NCI-H524 (cell line): Measurements from ENCODE around the gene RAB3GAP2.
"Not testable (repeated sequence)": the region's sequence is repeated elsewhere in the genome, so short reads cannot be mapped to it uniquely, and the experiment has no call there.

Experiments used
- DNase-seq, 2 experiments: peaks; one replicate each; lab custom pipeline; 2025; lab: John Stamatoyannopoulos, UW

Gene RAB3GAP2

DNA sequence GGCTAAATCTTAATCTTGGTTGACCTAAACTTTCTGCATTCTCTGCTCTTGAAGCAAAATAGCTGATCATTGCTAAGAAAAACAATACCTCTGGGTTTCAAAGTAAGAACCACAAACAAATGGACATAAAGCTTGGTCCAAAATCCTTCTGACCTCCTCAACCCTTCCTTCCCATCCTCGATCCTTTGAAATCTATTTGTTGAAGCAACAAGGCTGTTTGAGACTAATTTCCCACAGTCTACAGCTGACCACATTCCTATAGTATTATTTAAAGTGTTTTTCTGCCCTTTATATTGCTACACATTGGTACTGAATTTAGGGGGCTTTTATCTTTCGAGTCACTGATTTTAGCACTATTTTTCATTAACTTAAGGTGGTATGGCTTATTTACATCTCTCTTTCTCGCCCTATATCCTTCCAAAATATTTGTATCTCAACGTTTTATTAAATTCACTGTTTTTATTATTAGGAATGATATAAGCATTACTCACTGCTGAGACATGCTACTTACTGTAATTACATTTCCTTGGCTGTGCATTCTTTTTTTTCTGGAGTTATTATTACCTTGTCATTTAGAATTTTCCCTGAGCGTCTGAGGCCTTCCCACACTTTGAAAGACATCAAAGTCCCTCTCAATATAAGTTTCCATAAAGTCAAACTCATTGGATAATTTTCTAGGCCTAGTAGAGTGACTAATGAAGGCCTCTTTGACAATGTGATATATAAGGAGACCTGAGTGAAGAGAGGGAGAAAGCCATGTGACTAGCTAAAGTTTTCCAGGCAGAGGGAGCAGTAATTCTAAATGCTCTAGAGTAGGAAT lies 73.9 kb downstream of the RAB3GAP2 start:
- DNase-seq = no peak

GRCh38 chr1:220195701-220196100 lies 76.6 kb downstream of the RAB3GAP2 start:
- DNase-seq = no peak

DNA sequence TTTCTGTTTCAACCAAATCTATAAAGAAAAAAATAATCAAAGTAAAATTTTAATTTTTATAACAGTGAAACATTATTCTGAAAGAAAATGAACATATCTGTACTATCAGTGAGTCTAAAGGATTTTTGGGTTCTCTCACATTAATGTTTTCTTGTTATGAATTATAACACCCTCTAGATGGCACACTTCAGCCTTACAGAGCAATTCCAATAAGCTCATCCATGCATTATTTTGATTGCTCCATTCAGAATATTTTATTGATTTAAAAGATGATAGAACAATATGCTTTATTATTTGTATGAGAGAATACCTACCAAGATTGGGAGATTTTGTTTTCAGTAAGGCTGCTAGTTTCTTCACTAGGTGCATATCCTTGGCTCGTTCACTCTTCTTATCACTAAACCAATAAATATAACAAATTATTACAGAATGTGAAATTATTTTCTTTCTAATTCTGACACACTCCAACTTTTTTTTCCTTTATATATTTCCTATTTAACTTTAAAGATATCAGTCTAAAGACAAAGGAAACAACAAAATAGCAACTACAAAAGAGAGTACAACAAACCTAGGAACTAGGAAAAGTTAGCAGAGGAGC lies 82.4 kb downstream of the RAB3GAP2 start:
- peak; percentile 2 to 41 for DNase-seq

DNA sequence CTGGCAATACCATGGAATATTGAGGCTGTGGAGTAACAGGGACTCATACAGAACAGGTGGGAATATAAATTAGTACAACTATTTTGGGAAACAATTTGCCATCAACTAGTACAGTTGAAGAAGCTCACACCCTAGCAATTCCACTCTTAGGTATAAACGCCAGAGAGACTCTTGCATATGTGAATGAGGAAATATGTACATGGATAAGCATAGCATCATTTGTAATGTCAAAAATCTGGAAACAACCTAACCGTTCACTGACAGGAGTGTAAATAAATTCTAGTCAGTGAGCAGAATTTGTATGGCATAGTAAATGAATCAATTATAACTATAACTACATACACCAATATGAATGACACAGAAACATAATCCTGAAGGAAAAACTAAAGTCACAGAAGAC lies 83.7 kb downstream of the RAB3GAP2 start:
- DNase-seq = no peak

DNA sequence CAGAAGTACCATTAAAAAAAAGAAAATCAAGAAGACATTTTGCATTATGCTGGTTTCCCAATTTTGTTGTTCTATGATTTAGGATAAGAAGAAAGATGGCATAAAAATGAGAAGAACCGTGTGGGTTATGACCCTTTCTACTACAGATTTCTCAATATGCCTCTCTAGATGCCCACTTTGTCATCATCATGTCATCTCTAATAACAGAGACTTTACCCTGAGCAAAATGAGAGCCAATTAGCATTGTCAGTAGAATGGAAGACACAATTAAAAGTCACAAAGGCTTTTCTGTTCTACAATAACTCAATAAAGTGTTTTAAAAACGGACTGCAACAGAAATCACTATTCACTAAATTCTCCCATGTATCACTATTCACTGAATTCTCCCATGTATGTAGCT lies 85.5 kb downstream of the RAB3GAP2 start:
- DNase-seq = no peak

DNA sequence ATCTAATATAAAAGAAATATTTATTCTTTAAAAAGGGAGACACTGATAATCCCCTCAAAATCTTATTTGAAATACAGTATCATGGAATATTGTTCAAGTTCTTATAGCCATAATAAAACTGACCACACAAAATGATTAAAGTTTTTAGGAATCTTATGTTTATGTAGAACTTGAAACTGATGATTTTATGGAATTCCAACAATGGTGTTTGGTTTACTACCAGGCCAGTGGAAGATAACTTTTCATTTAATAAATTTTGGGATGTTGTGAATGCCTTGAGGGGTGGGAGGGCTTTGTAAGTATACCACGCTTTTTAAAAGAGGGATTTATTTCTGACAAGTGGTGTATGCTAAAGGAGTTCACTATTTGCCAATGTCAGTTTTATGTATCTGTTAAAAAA lies 87.7 kb downstream of the RAB3GAP2 start:
- DNase-seq = no peak

GRCh38 chr1:220182656-220183055 lies 89.6 kb downstream of the RAB3GAP2 start:
- no peak for DNase-seq

GRCh38 chr1:220182111-220182510 lies 90.1 kb downstream of the RAB3GAP2 start:
- no peak for DNase-seq

DNA sequence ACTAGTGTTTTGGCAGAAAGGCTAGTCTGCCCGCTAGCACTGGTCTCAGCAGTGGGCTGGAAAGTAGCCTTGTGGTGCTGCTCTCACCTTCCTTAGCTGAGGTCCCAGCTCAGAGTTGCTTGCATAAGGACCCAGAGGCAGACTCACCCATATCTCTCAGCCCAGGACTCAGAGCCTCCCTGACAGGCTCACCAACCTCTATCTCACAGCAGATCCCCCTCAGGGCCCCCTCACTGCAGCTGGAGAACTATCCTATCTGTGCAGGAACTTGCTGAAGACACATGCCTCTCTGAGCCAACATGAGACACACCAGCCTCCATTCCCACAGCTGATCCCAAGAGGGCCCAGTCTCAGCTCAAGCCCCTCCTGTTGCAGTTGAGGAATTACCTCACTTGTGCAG lies 95.7 kb downstream of the RAB3GAP2 start:
- no peak for DNase-seq

- no peak for DNase-seq
Observed at GRCh38 chr1:220170836-220171526, 101.3 kb downstream of the RAB3GAP2 start.

DNA sequence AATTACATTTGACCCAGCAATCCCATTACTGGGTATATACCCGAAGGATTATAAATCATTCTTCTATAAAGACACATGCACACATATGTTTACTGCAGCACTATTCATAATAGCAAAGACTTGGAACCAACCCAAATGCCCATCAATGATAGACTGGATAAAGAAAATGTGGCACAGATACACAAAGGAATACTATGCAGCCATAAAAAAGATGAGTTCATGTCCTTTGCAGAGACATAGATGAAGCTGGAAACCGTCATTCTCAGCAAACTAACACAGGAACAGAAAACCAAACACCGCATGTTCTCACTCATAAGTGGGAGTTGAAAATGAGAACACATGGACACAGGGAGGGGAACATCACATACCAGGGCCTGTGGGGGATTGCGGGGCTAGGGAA lies 102.4 kb downstream of the RAB3GAP2 start:
- not testable (repeated sequence) for DNase-seq

- DNase-seq = no peak
Observed at GRCh38 chr1:220166853-220167252, 105.4 kb downstream of the RAB3GAP2 start.

GRCh38 chr1:220164517-220164916 lies 107.7 kb downstream of the RAB3GAP2 start:
- no peak for DNase-seq

DNA sequence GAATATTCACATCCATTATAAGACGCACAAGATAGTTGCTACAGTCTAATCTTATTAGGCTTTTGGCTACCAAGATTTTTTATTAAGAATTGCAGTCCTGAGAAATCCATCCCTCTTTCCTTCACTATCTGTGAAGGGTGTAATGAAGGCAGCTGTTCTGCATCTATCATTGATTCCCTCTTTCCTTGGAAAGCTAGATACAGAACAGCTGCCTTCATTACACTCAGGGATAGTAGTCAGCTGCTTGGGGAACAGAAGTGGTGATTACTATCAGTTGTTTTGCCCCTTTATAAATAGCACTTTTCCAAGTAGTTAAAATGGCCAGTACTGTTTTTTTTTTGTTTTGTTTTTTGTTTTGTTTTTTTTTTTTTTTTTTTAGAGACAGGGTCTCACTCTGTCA lies 108.1 kb downstream of the RAB3GAP2 start:
- no peak for DNase-seq

DNA sequence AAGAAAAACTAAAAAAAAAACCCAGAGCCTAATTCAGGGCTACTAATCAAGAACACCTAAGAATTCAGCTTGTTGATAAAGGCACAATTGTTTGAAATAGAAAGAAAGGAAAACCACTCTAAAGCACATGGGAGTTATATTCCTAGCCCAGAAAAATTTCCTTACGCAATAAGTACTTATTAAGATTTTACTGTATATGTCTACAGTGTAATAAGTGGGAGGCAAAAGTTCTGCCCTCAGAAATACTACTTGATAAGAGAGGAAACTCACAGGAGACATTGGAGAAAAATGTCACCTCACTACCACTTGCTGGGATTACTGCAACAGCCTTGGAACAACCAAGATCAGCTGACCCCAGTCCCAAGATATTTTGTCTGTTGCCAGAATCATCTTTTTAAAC lies 112.2 kb downstream of the RAB3GAP2 start:
- no peak for DNase-seq

DNA sequence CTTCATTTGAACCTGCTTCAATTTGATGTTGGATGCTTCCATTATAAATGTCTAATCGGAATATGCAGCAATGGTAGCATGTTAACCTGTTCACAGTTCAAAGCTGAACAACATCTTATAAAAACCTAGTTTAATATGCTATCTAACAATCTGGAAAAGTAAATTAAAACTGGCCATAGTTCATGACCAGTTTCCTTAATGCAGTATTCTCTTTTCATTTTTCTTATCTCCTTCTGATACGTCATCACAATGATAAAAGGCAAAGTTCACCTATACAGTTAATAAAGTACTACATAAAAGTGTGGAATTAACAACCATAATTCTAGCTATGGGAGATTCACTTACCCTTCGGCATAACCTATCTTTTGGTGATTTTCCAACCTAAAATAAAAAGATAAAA lies 113.2 kb downstream of the RAB3GAP2 start:
- no peak for DNase-seq

DNA sequence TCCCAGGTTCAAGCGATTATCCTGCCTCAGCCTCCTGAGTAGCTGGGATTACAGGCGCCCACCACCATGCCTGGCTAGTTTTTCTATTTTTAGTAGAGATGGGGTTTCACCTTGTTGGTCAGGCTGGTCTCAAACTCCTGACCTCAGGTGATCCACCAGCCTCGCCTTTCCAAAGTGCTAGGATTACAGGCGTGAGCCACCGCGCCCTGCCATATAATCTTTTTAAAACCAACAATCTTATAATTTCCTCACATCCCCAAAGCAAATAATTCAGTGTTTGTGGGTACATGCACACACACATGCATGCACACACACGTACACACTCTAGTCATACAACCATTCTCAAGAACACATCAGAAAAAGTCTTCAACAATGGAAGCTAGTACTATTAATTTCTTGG lies 113.7 kb downstream of the RAB3GAP2 start:
- not testable (repeated sequence) for DNase-seq

DNA sequence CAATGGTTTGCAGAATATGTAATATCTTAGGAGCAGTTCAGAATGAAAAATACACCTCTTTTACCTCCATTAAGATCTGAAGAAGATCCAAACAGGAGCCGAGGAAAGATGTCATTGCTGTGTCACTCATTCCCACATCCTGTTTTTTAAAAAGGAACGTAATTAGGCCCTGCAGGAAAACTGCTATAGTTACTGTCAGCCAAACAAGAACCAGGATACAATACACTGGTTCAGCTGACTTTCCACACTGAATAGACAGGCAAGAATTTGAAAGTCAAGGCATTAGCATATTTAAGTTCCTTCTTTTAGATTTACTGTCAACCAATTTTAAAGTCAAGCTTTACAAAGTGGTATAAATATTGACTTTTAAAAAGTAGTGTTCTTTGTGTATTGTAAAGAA lies 114.5 kb downstream of the RAB3GAP2 start:
- DNase-seq = no peak

DNA sequence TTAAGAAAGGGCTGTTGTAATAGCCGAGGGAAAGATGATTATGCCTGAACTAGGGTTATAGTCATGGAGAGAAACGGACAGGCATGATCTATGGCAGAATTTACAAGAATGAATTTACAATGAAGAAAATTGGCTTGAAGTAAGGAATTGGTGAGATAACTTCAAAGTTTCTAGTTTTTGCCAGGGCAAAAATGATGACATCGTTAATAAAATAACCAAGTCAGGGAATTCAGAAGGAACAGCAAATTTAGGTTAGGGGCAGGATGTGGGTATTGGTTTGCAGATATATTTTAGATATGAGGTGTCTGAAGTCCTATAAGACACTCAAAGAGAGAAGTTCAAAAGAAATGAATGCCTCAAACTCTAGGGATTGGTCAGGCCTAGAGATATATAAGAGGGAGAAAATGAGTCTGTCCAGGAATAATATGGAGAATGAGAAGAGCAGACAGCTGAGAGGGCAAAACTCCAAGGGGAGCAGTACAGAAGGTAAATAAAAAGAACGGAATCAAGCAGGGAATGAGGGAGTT lies 115.6 kb downstream of the RAB3GAP2 start:
- no peak for DNase-seq

GRCh38 chr1:220153147-220153546 lies 119.1 kb downstream of the RAB3GAP2 start:
- DNase-seq = no peak

DNA sequence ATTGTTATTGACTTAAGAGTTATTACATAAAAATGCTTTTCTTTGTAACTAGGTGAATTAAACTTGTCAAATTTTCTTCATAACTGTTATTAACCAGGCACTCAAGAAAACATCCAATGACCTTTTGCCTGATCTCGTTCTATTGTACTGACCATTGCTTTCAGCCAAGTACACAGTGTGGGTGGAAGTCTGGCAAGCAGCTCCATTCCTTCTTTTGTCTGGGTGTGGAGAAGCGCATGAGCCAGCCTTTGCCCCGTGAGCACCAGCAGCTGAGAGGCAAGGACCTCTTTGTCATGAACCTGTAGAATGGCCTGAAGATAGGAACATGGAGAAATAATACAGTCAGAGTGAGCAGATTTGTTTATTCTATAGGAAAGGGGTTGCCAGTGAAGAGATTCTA lies 120.8 kb downstream of the RAB3GAP2 start:
- DNase-seq = no peak

- DNase-seq = no peak
Observed at GRCh38 chr1:220149742-220150141, 122.5 kb downstream of the RAB3GAP2 start.

DNA sequence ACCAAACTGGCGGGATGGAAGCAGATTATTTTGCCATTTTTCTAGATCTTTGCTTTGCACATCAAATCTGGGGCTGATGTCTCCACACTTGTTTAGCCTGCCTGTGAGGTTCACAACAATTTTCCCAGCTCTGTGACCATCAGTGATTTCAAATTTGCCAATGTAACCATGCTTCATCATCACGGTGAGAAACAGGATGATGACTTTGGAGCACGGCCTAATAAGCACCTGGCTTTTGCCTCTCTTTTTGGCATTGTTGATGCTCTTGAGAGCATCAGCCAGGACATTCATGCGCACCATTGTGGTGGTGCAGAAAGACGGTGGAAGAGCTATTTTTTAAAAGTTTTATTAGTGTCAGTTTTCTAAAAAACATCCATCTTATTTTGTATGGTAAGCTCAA lies 128.2 kb downstream of the RAB3GAP2 start:
- no peak for DNase-seq
